Stimulated activated CD4-positive, alpha-beta T cell treated with anti-CD3 and anti-CD28 coated beads, TNF-alpha, amount 100 ng/mL, for 1 hour (primary cell): ENCODE data around the gene UGCG.
"Not testable (repeated sequence)": the region's sequence is repeated elsewhere in the genome, so short reads cannot be mapped to it uniquely, and the experiment has no call there.

Experiments
- DNase-seq, 3 donors: peaks; one replicate each; pipeline ENCODE4 v3.0.0-alpha.2; 2020; ENCODE audit warnings: low read depth in 3 of 3, low spot score in 1 of 3

The UGCG gene

DNA sequence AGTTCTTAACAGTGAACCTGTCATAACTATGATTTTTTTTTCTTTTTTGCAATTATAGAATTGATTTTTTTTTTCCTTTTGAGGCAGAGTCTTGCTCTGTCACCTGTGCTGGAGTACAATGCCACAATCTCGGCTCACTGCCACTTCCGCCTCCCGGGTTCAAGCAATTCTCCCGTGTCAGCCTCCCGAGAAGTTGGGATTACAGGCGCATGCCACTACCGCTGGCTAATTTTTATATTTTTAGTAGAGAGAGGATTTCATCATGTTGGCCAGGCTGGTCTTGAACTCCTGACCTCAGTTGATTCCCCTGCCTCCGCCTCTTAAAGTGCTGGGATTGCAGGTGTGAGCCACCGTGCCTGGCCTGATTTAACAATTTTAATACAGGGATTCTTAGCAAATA is 21.4 kb downstream of the UGCG start:
- no peak for DNase-seq

DNA sequence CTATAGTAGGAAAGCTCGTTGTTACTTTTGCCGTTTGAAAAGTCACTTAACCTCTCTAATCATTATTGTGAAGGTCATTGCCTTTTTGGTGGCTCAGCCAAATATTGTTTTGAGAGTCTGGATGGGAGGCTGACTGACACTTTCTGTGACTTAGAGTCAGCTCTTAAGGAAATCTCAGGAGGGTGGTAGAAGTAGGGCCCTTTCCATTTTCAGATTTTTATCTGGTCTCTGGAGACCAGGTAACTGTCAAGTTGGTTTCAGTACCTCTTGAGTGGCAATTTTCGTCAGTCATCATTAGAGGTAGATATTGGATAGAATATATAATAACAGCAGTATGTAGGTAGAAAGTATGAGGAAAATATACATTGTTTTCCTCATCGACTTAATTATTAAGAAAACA is 23.3 kb downstream of the UGCG start:
- DNase-seq: no peak

DNA sequence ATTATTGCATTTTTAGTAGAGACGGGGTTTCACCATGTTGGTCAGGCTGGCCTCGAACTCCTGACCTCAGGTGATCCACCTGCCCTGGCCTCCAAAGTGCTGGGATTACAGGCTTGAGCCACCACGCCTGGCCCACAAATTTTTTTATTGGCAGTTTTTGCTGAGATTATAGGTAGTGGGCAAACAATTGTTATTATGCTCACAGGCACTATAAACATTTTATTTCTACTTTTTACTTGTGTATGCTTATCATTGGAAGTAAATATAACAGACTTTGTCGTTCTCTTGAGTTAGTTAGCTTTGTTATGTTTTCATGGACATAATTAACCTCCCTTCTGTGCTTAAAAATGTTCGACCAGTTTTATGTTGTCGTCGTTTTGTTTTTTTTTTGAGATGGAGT is 23.9 kb downstream of the UGCG start:
- DNase-seq: no peak

DNA sequence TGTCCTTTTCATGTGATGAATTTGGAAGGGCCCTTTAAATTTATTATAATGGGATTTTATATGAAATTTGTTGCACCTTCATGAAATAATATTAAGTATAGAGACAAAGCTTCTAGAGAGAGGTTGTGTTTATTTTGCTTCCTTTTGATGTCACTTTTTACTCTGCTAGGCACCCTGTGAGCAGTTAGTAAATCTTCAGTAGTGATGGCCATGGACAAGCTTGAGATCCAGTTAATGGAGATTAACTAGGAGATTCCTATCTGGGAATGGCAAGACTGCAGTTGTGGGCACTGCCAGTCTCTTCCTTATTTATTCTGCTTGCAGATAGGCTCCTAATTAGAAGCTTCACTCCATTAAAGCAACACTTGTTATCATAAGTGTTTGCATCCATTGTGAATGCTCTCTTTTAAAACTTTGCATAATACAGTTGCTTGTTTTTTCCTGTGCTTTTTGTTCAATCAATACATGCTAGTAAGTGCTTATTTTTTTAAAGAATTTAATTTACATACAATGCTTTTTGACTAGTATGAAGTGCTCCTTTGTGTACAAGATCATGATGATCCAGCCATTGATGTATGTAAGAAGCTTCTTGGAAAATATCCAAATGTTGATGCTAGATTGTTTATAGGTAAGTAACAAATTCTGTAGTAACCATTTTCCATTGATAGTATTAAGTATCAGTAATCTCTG is 25.9 kb downstream of the UGCG start:
- DNase-seq: no peak

DNA sequence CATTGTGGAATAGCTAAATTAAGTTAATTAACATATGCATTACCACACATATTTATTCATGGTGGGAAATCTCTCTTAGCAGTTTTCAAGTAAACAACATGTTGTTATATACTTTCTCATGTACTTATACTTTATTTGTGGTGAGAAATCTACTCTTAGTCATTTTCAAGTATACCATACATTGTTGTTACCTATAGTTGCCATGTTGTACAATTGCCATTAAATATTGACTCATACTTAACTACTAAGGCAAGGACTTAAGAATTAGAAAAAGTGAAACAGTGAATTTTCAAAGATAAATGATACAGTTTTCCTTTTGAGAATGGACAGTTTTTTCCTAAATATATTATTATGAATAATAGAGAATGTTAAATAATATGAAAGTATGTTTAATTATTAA is 27.7 kb downstream of the UGCG start:
- DNase-seq: no peak

DNA sequence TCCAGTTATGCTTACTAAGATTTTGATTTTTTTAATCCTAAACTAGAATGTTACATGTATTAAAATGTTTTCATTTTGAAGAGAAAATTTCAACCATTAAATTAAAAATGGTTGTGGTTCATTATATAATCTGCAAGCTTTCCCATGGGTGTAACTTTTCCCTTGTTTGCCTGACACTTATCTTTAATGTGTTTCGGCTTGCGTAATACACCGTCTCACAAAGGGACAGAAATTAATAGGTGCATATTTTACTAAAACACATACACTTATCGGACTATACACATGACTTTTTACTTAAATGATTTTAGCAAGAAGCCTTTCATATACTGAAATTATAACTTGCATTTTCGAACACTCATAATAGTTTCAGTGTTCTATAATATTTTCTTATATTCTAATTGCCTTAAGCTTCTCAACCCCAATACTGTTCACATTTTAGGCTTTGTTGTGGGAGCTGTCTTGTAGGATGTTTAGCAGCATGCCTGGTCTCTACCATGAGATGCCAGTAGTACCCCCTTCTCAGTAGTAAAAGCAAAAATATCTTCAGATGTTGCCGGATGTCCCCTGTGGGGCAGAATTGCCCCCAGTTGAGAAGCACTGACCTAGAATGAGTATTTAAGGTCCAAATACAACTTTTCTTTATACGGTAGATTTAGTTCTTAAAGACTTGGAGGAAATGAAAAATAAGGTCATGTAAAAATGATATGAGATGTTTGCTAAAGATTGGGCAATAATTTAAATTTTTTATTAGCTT is 28.6 kb downstream of the UGCG start:
- DNase-seq: no peak

DNA sequence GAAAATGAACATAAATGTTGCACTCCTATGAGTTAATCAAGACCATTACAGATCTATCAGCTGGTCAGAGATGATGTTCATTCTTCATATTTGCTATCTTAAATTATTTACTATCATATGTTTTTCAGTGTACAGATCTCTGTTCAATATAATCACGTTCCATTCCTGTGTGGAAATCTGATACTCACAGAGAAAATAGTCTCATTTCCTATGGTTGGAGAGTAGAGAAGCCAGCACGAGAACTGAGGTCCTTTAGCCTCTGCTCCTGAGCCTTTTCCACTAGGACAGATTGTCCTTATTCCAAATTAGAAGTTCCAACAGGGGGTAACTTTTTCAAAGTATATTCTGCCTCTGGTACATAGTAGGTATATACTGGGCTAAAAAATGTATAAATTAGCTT is 29.2 kb downstream of the UGCG start:
- no peak for DNase-seq

DNA sequence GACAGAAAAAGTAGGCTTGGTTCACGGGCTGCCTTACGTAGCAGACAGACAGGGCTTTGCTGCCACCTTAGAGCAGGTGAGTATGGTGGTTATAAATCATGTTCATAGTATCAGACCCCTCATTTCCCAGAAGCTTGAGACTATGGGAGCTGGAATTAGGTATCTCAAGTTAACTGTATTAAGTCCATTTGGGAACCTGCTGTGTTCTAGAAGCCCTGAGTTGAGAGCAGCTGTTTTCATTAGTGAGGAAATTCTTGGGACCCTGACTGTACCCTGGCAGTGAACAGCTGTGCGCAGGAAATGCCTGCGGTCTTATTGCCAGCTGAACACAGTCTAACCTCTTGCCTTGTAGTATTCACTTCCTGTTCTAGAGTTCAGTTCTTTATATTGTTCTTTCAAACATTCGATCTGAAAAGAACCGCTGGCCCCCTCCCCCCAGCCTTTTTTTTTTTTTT is 29.8 kb downstream of the UGCG start:
- peak; percentile 14 to 18 (median 16) for DNase-seq

DNA sequence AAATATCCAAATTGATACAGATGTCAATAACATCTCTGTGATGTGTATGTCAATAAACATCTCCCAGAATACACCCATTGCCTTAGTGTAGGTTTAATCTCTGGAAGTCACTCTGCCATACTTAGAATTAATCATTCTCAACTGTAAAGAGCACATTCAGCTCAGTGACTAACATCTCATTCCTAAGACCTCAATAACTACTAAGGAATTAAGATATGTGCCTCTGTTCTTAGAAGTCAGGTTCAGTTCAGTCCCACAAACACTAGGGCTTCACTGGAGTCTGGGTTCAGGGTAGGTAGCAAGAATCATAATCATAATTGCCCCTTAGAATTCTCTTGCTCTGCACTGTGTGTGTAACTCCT is 31.7 kb downstream of the UGCG start:
- DNase-seq: no peak

DNA sequence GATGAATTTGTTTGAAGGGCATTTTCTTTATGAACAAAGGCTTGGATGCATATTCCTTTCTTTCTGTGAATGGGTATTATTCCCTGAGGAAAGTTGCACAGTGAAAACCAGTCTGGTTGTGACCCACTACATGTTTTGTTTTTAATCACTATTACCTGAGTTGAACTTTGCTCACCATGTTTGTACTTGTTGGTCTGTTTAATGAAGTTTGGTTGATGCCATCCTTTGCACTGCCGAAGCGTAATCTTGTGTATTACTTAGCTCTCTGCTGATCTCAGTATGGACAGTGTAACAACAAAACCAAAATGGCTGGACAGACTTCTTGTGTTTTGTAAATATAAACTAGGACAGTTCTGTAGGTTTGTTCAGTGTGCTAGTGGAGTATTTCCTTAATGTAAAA is 38.1 kb downstream of the UGCG start:
- DNase-seq: no peak

DNA sequence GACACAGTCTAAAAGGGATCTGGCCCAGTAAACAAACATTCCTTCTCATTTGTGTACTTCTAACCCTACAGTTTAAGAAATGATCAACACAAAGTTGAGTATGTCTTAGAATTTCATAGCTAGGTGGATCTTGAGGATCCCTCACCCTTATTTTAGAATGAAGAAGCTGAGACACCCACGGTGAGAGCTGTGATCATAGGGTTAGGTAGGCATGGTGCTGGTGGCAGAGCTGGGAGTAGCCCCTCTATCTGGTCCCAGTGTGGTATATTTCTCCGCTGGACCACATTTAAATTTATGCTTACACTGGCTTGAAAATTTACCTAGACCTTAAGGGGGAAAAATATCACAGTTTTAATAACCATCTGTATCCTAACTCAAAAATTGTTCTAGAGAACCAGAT is 39.8 kb downstream of the UGCG start:
- no peak for DNase-seq

DNA sequence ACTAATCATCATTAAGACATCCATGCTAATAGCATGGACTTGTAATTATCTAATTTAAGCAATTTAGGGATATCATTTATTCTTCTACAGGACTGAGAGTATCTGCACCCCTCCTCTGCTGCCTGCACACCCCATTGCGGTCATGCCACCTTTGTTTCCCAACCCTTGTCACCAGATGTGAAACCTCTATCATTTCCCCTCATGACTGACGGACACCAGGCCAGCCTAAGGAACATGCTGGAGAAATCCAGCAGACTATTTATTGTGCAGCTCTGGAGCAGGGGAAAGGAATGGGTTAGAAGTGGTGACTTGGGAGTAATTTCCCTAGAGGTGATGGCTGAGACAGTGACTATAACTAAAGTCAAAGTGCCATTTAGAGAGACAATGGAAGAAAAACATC is 40.7 kb downstream of the UGCG start:
- no peak for DNase-seq

DNA sequence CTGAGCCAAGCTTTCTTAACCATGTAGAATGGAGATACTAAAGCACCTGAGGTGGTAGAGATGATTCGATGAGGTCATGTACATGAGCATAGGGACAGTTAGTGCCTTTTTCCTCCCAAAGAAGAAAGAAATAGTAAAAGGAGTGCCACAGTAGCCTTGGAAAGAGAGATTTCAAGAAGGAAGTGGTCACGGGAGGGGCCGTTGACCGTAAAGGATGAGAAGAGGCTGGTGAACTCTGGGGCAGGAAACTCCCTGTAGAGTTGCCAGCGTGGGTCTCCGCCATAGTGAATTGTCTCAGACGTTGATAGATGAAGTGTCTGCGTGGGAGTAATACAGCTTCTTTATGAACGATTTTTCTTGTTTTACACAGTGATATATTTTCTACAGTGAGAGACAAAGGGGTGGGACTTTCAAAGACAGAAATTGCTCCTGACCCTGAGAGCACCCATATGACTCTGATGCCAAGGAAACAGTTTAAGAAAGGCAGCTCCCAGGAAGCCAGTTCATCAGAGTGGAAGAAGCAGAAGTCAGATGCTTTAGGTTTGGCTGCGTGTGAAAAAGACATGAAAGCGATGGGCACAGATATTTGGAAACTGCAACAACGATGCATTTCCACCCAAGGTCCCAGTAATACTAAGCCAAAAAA is 41.3 kb downstream of the UGCG start:
- peak; percentile 16 to 33 (median 27) for DNase-seq

DNA sequence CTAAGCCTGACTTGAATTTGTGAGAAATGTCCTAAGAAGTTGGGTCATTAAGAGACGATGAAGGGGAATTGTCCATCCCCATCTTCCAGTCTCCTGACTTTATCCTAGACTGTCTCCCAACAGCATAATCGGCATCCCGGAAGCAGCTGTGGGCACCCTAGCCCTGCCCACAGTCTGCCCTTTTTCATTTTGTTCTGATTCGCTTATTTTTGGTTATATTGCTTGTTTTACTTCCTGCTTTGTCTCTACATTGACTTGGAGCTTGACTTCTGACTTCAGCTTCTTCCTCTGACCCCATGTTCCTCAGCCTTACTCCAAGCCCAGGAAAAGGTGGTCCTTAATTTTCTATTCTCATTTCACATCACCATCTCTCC is 41.8 kb downstream of the UGCG start:
- no peak for DNase-seq

DNA sequence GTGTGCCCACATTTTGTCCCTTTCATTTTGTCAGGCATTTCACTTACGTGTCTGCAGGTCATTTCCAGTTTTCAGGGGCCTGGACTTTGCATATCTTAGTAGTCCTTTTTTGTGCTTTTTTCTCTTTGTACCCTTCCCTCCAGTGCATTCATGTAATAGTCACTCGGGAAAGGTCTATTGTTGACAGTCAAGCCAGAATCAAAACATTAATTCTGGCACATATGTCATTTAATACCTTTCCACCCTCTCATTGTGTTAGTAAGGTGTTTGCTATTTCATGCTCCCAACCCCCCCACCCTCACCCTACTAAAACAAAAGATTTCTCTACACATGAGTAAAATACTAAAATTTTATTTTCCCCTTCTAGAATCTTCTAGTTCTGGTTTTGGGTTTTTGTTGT is 42.7 kb downstream of the UGCG start:
- DNase-seq: no peak

DNA sequence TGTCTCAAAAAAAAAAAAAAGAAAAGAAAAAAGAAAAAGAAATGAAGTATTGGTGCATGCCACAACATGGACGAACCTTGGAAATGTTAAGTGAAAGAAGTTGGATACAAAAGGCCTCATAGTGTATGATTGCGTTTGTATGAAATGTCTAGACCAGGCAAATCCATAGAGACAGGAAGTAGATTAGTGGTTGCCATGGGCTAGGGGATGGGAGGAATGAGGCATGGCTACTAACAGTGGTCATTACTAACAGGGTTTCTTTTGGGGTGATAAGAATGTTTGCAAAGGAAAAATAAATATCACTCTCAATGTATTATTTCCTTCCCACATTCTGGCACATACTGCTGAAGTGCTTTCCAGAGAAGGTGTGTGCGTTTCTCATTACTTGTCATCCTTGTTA is 44.1 kb downstream of the UGCG start:
- DNase-seq: no peak

DNA sequence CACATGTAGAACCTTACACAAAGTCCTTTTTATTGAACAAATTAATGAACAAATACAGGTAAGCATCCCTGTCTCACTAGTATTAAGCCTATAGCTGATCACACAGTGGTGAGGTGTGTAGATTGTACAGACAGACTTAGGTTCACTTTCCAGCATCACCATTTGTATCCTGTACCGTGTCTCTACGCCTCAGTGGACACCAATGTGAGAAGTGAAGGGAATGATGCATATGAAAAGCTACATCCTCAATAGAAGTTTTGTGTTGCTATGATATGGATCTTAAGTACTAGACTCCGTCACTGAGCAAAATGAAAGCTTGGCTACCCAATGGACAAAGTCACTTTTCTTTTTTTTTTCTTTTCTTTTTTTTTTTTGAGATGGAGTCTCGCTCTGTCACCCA is 46.6 kb downstream of the UGCG start:
- DNase-seq: no peak

DNA sequence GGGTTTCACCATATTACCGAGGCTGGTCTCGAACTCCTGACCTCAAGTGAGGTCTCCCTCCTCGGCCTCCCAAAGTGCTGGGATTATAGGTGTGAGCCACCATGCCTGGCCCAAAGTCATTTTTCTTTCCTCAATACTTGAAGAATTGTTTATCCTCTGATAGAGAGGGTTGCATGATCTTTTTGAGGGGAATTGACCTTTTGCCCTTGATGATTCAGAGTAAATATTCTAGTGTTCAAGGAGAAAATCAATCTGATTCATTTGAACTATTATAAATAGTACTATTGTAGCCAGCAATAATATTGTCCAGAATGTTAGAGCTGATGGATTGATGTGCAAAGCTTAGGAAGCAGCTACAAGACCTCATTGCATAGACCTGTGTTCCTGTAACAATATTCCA is 47.1 kb downstream of the UGCG start:
- no peak for DNase-seq

DNA sequence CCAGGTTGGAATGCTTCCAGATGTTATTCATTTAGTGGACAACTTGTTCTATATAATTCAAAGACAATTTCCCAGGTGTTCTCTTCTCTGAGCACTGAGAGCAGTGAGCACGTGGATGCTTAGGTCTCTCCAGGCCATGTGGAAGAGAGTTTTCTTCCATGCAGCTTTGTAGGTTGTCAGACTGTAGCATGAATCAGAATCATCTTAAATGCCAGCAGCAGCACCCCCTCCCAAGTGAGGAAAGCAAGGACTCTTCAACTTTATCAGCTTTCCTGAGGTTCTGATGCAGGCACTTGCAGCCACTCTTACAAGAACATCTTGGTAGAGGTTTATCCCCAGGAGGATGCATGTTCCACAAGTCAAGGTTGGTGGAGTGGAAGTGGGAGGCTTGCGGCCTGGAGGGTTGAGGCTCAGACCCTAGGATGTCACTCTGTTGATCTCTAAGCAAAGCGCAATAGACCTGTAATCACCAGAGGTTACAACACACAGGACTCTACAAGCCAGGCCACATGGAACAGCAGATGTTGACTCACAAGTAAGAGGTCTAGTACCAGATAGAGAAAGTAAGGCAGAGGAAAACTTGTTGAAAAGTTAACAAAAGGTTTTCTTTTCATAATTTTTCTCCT is 47.7 kb downstream of the UGCG start:
- no peak for DNase-seq

DNA sequence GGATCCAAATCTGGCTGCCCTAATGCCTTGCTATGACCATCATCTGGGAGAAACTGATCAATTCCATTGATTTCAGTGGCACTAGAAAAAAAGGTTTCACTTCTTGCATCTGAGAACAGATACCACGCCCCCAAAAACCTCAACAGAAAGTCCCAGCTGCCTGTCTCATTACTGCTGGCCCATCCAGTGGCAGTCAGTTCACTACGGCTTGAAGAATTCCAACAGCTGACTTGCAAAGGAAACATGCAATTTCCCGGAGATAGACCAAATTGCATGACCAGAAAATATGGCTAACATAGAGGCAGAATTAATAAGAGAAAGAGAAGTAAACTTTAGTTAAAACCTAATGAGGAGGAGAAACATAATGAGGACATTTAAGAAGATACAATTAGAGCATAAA is 48.6 kb downstream of the UGCG start:
- no peak for DNase-seq

DNA sequence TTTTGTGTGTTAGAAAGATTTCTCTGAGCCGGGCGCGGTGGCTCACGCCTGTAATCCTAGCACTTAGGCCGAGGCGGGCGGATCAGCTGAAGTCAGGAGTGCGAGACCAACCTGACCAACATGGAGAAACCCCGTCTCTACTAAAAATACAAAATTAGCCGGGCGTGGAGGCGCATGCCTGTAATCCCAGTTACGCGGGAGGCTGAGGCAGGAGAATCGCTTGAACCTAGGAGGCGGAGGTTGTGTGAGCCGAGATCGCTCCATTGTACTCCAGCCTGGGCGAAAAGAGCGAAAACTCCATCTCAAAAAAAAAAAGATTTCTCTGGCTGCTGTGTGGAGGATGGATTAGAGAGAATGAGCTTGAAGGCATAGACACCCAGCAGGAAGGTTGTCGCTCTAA is 51.5 kb downstream of the UGCG start:
- DNase-seq: not testable (repeated sequence)

DNA sequence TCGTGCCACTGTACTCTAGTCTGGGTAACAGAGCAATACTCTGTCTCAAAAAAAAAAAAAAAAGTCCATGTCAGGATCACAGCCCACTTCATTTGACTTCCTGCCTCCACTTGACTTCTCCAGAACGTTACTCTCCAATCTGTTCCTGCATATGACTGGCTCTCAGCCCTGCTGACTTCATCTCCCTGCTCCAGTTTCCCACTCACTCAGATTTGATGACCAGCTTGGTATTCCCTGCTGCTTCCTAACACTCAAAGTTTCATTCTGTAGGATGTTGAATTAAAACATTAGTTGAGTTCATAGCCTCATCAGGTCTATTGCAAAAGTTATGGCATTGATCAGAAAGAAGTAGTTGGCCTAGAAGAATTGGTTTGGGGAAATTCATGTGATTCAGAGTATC is 52.3 kb downstream of the UGCG start:
- DNase-seq: no peak
